ENCODE data around the gene SLC5A12.

DNA sequence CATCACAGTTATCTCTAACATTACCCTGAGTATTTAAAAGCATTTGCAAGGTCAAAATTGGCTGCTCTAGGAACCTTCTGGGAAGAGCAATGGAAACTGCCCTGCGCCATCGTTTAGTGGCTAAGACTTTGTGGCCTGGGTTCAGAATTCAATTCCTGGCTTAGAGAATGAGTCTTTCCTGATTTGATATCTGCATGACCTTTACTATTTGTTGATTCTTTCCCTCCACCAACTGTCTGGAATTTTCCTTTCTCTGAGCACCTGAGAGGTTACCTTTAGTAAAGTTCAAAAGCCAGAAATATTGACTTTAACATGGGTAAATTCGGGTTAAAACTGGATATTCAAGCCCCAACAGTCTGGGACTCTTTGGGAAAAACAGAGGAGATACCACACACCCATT, 43.0 kb upstream of the SLC5A12 start:
- TF ChIP-seq POLR2A (IDR thresholded peaks at IDR 0.05; ENCODE audit: low read depth), result no peak
- TF ChIP-seq, protein P1, sequence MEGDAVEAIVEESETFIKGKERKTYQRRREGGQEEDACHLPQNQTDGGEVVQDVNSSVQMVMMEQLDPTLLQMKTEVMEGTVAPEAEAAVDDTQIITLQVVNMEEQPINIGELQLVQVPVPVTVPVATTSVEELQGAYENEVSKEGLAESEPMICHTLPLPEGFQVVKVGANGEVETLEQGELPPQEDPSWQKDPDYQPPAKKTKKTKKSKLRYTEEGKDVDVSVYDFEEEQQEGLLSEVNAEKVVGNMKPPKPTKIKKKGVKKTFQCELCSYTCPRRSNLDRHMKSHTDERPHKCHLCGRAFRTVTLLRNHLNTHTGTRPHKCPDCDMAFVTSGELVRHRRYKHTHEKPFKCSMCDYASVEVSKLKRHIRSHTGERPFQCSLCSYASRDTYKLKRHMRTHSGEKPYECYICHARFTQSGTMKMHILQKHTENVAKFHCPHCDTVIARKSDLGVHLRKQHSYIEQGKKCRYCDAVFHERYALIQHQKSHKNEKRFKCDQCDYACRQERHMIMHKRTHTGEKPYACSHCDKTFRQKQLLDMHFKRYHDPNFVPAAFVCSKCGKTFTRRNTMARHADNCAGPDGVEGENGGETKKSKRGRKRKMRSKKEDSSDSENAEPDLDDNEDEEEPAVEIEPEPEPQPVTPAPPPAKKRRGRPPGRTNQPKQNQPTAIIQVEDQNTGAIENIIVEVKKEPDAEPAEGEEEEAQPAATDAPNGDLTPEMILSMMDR (IDR thresholded peaks at IDR 0.05), result no peak
- TF ChIP-seq EP300 (IDR thresholded peaks at IDR 0.05), result no peak

Data from esophagus muscularis mucosa (tissue), 4 donors.